ENCODE measurements around the gene MAPK12.

DNA sequence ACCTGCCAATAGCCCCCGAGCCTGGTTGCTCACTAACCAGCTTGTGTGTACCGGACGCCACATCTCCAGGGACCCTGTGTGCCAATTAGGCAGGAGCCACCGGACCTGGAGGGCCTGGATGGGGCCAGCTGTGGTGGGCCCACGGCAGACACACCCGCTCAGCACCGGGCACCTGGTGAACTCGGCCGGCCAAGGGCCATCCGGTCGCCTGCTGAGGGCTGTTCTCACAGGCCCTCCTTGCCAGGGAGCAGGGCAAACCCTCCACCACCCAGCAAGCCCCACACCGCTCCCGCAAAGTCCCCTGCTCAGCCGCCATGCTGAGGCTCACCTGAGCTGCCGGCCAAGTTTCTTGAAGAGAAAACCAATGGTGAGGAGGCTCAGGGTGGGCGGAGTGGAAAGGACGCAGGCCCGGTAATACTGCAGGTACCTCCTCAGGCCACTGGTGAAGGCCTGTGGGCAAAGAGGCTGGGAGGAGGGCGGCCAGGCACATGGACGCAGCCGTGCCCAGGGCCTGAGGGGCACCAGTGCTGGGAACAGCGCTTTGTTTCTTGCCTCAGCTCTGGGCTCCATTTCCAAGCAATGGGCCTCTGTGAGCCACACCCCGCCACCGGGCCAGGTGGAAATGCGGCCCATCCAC lies 33.8 kb downstream of the MAPK12 start:
- TF ChIP-seq, protein P1, sequence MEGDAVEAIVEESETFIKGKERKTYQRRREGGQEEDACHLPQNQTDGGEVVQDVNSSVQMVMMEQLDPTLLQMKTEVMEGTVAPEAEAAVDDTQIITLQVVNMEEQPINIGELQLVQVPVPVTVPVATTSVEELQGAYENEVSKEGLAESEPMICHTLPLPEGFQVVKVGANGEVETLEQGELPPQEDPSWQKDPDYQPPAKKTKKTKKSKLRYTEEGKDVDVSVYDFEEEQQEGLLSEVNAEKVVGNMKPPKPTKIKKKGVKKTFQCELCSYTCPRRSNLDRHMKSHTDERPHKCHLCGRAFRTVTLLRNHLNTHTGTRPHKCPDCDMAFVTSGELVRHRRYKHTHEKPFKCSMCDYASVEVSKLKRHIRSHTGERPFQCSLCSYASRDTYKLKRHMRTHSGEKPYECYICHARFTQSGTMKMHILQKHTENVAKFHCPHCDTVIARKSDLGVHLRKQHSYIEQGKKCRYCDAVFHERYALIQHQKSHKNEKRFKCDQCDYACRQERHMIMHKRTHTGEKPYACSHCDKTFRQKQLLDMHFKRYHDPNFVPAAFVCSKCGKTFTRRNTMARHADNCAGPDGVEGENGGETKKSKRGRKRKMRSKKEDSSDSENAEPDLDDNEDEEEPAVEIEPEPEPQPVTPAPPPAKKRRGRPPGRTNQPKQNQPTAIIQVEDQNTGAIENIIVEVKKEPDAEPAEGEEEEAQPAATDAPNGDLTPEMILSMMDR (conservative IDR thresholded peaks at IDR 0.05; ENCODE audit: low read depth, low read length) = no peak
- TF ChIP-seq POLR2A (IDR thresholded peaks at IDR 0.05; ENCODE audit: low read depth, low read length) (no peak), FOS (IDR thresholded peaks at IDR 0.05; ENCODE audit: low read depth, low read length) (no peak), SMC3 (IDR thresholded peaks at IDR 0.05; ENCODE audit: low read depth, low read length) (no peak), USF2 (IDR thresholded peaks at IDR 0.05; ENCODE audit: low read depth, low read length) (no peak), MAFK (IDR thresholded peaks at IDR 0.05; ENCODE audit: low read depth, low read length) (no peak), NFE2L2 (IDR thresholded peaks at IDR 0.05; ENCODE audit: low read depth, low read length) (no peak), RAD21 (IDR thresholded peaks at IDR 0.05; ENCODE audit: low read length) (no peak), MXI1 (IDR thresholded peaks at IDR 0.05; ENCODE audit: borderline replicate concordance, low read depth, low read length) (no peak), ELK1 (IDR thresholded peaks at IDR 0.05; ENCODE audit: borderline replicate concordance, low read depth, low read length) (no peak), RFX5 (IDR thresholded peaks at IDR 0.05; ENCODE audit: low read depth, low read length) (no peak)
